ENCODE data around the gene INSIG2. TPM values are rescaled to one million over a fixed set of nuclear protein-coding genes. Genes with fewer than 3 reads are reported as not detected.

INSIG2 gene
- total and polyA plus RNA-seq, 2 of the 8 experiments (the other 6 are each of a cell fraction or from before 2014, with no cell fraction given) = 7.0 to 11.2 TPM

- no peak overlapping the region for H4K91ac ChIP-seq (replicated peaks; ENCODE audit: insufficient read length, low read length)
- no peaks in the 10 kb centered on the region for H3K23me2 ChIP-seq (ENCODE audit: low read depth, low read length)
- H2BK20ac ChIP-seq (ENCODE audit: low read length) = no peak overlapping the region
- ChIA-PET POLR2A (ENCODE audit: partially characterized antibody) (no interaction called here), CTCF (ENCODE audit: partially characterized antibody) (no interaction called here)
- H3K4me2 ChIP-seq (ENCODE audit: insufficient read depth in 1 of 2, low read depth in 2 of 2, low read length in 2 of 2) = no peak overlapping the region
- H3K27me3 ChIP-seq (replicated peaks in 1 of 4; ENCODE audit: control insufficient read depth in 3 of 4, extremely low read depth in 1 of 4, insufficient read depth in 3 of 4, low read length in 3 of 4) = no peaks in the 10 kb centered on the region
- H2AFZ ChIP-seq (ENCODE audit: low read length) = no peak overlapping the region
- H3K23ac ChIP-seq (ENCODE audit: insufficient read length) = no peak overlapping the region
- no peak overlapping the region for H3K14ac ChIP-seq (ENCODE audit: insufficient read length)
- no peaks in the 10 kb centered on the region for H3K79me1 ChIP-seq (ENCODE audit: low read depth, low read length)
- H2AK5ac ChIP-seq (ENCODE audit: low read depth, low read length) = no peak overlapping the region
- no peak overlapping the region for H3K27ac ChIP-seq (ENCODE audit: low read depth, low read length)
- no peaks in the 10 kb centered on the region for H3K9me3 ChIP-seq (ENCODE audit: insufficient read depth in 2 of 2, low read depth in 1 of 2, low read length in 1 of 2)
- no peak overlapping the region for H3K4ac ChIP-seq (replicated peaks; ENCODE audit: insufficient read length, low read depth, low read length)
- FAIRE-seq (no peak), DNase-seq (ENCODE audit: low read depth in 1 of 2, low spot score in 2 of 2) (no peak)
- H3K4me3 ChIP-seq (ENCODE audit: extremely low read depth in 1 of 4, insufficient read depth in 2 of 4, low read depth in 3 of 4, low read length in 4 of 4) = no peak overlapping the region
- no peak overlapping the region for H2BK5ac ChIP-seq (ENCODE audit: low read depth, low read length)
- H3K18ac ChIP-seq (ENCODE audit: extremely low read depth, low read length) = no peak overlapping the region
- H3K36me3 ChIP-seq (ENCODE audit: control insufficient read depth in 2 of 4, insufficient read depth in 4 of 4, low read length in 3 of 4) = peaks cover 0 to 9% (median 0%) of the 10 kb centered on the region in 4 experiments; a peak in 4 of 8 replicates
- H4K5ac ChIP-seq (ENCODE audit: insufficient read length, low read depth, low read length) = no peak overlapping the region
- H3K9ac ChIP-seq (replicated peaks in 1 of 4; ENCODE audit: extremely low read depth in 1 of 4, low read depth in 3 of 4, low read length in 3 of 4) = peak overlapping the region in 1 of 4 experiments; percentile 34; a peak in 1 of 7 replicates
- no peak overlapping the region for H2BK120ac ChIP-seq (replicated peaks; ENCODE audit: low read depth, low read length)
- H2BK15ac ChIP-seq (ENCODE audit: low read length) = no peak overlapping the region
- no peak overlapping the region for H4K8ac ChIP-seq (ENCODE audit: extremely low read depth, insufficient read depth, low read length)
- WGBS, 2 experiments (ENCODE audit: extremely low coverage in 1 of 2, insufficient coverage in 1 of 2, insufficient read length in 1 of 2, insufficient replicate concordance in 2 of 2, low coverage in 1 of 2, low lambda C conversion rate in 2 of 2, missing lambda C conversion rate in 1 of 2) = 86% methylated on average over 6 of the region's 6 CpGs; no CpG with 5 or more reads in 1 of the 2 experiments
- H4K20me1 ChIP-seq (replicated peaks in 1 of 2; ENCODE audit: control insufficient read depth in 1 of 2, insufficient read depth in 2 of 2, low read length in 2 of 2) = no peaks in the 10 kb centered on the region
- peaks cover 0 to under 1% of the 10 kb centered on the region in 2 experiments; a peak in 1 of 4 replicates for H3K79me2 ChIP-seq (ENCODE audit: control insufficient read depth in 1 of 2, insufficient read depth in 2 of 2, low read length in 2 of 2)
- no peak overlapping the region for H2BK12ac ChIP-seq (ENCODE audit: low read depth, low read length)
- H3K56ac ChIP-seq (replicated peaks; ENCODE audit: insufficient read length, low read depth, low read length) = no peak overlapping the region
- no peak for TF ChIP-seq MAFK (IDR thresholded peaks at IDR 0.05; ENCODE audit: low read depth, low read length)
- no peaks in the 10 kb centered on the region for H3K4me1 ChIP-seq (replicated peaks in 1 of 4; ENCODE audit: control insufficient read depth in 3 of 4, insufficient read depth in 4 of 4, low read length in 3 of 4)
Observed at GRCh38 chr2:118102433-118103082, 14.3 kb downstream of the INSIG2 start.
